CD4-positive, alpha-beta T cell treated with Interferon gamma for 1 hour (primary cell): Measurements from ENCODE around the gene UBTD1.

ENCODE experiments used
- DNase-seq: peaks from one replicate; pipeline ENCODE4 v3.0.0-alpha.2; 2020

Gene UBTD1

GRCh38 chr10:97590082-97590747 lies 91.5 kb downstream of the UBTD1 start:
- no peak for DNase-seq

GRCh38 chr10:97590748-97591495 lies 92.2 kb downstream of the UBTD1 start:
- no peak for DNase-seq

GRCh38 chr10:97593421-97593820 lies 94.7 kb downstream of the UBTD1 start:
- no peak for DNase-seq

- DNase-seq = no peak
These were observed 97.7 kb downstream of the UBTD1 start for GRCh38 chr10:97596101-97597082.

- DNase-seq = no peak
These were observed 99.1 kb downstream of the UBTD1 start for GRCh38 chr10:97597778-97598177.

- no peak for DNase-seq
These were observed 99.9 kb downstream of the UBTD1 start for GRCh38 chr10:97598407-97599271.

- no peak for DNase-seq
These were observed 100.5 kb downstream of the UBTD1 start for GRCh38 chr10:97599272-97599619.

- DNase-seq = no peak
These were observed 101.9 kb downstream of the UBTD1 start for GRCh38 chr10:97600616-97601015.

- no peak for DNase-seq
These were observed 102.8 kb downstream of the UBTD1 start for GRCh38 chr10:97601268-97602215.

GRCh38 chr10:97607095-97607636 lies 108.4 kb downstream of the UBTD1 start:
- DNase-seq = no peak

- DNase-seq = no peak
These were observed 110.4 kb downstream of the UBTD1 start for GRCh38 chr10:97608991-97609561.

GRCh38 chr10:97611473-97611872 lies 112.7 kb downstream of the UBTD1 start:
- DNase-seq = no peak

GRCh38 chr10:97612386-97612785 lies 113.7 kb downstream of the UBTD1 start:
- no peak for DNase-seq

GRCh38 chr10:97618285-97618684 lies 119.6 kb downstream of the UBTD1 start:
- DNase-seq = no peak

GRCh38 chr10:97618733-97619132 lies 120.0 kb downstream of the UBTD1 start:
- no peak for DNase-seq
